Skeletal muscle satellite cell (primary cell): ENCODE measurements around the gene CDK5RAP2.
"Not testable (repeated sequence)": the region's sequence is repeated elsewhere in the genome, so short reads cannot be mapped to it uniquely, and the experiment has no call there.

Experiments
- H3K27me3 ChIP-seq: 2 replicates; pipeline ENCODE4 v1.7.0; 2013; ENCODE audit warnings: low read length; ENCODE audit not compliant: control insufficient read depth, insufficient read depth
- H3K36me3 ChIP-seq: 2 replicates; pipeline ENCODE4 v1.7.0; 2013; ENCODE audit warnings: mild to moderate bottlenecking, control low read depth, low read length; ENCODE audit not compliant: insufficient read depth
- H3K4me1 ChIP-seq: 2 replicates; pipeline ENCODE4 v1.7.0; 2013; ENCODE audit warnings: low read length; ENCODE audit not compliant: control insufficient read depth, insufficient read depth
- H3K4me2 ChIP-seq: 2 replicates; pipeline ENCODE4 v1.7.0; 2013; ENCODE audit warnings: mild to moderate bottlenecking, low read length
- H3K4me3 ChIP-seq: 2 replicates; pipeline ENCODE4 v1.7.0; 2013; ENCODE audit warnings: low read length
- H3K9ac ChIP-seq: 2 replicates; pipeline ENCODE4 v1.7.0; 2013; ENCODE audit warnings: mild to moderate bottlenecking, low read depth, low read length, moderate library complexity
- H3K9me3 ChIP-seq: replicated peaks from 2 replicates; pipeline ENCODE4 v1.7.0; 2013; ENCODE audit warnings: mild to moderate bottlenecking, control low read depth, low read length

CDK5RAP2 gene

GRCh38 chr9:120526534-120526933 is 53.4 kb downstream of the CDK5RAP2 start:
- no peaks in the 10 kb centered on the region for H3K27me3 ChIP-seq
- H3K4me1 ChIP-seq = peaks cover 2% of the 10 kb centered on the region
- no peaks in the 10 kb centered on the region for H3K9me3 ChIP-seq
- peaks cover 51% of the 10 kb centered on the region for H3K36me3 ChIP-seq
- H3K4me3 ChIP-seq = no peak overlapping the region
- no peak overlapping the region for H3K4me2 ChIP-seq
- no peak overlapping the region for H3K9ac ChIP-seq

GRCh38 chr9:120524863-120525262 is 55.1 kb downstream of the CDK5RAP2 start:
- H3K4me2 ChIP-seq = no peak overlapping the region
- no peaks in the 10 kb centered on the region for H3K4me1 ChIP-seq

GRCh38 chr9:120524038-120524437 is 55.9 kb downstream of the CDK5RAP2 start:
- no peaks in the 10 kb centered on the region for H3K9me3 ChIP-seq
- no peaks in the 10 kb centered on the region for H3K27me3 ChIP-seq
- H3K4me2 ChIP-seq = no peak overlapping the region
- no peaks in the 10 kb centered on the region for H3K4me1 ChIP-seq
- no peak overlapping the region for H3K4me3 ChIP-seq
- H3K9ac ChIP-seq = no peak overlapping the region
- H3K36me3 ChIP-seq = peaks cover 39% of the 10 kb centered on the region

More at GRCh38 chr9:120524863-120525262, 55.1 kb downstream of the CDK5RAP2 start:
- no peak overlapping the region for H3K9ac ChIP-seq
- no peaks in the 10 kb centered on the region for H3K9me3 ChIP-seq
- H3K36me3 ChIP-seq = peaks cover 47% of the 10 kb centered on the region
- H3K27me3 ChIP-seq = no peaks in the 10 kb centered on the region
- no peak overlapping the region for H3K4me3 ChIP-seq

- Histone ChIP-seq H3K9me3 (no peaks in the 10 kb centered on the region), H3K27me3 (no peaks in the 10 kb centered on the region), H3K4me3 (no peak overlapping the region), H3K4me1 (peaks cover 7% of the 10 kb centered on the region), H3K9ac (no peak overlapping the region), H3K36me3 (peaks cover 24% of the 10 kb centered on the region), H3K4me2 (no peak overlapping the region)
These were observed 57.4 kb downstream of the CDK5RAP2 start for GRCh38 chr9:120522558-120522957.

GRCh38 chr9:120522032-120522431 is 57.9 kb downstream of the CDK5RAP2 start:
- Histone ChIP-seq H3K27me3 (no peaks in the 10 kb centered on the region), H3K4me1 (peaks cover 8% of the 10 kb centered on the region), H3K36me3 (peaks cover 23% of the 10 kb centered on the region), H3K9ac (no peak overlapping the region), H3K9me3 (no peaks in the 10 kb centered on the region), H3K4me3 (no peak overlapping the region), H3K4me2 (no peak overlapping the region)

GRCh38 chr9:120521101-120521500 is 58.9 kb downstream of the CDK5RAP2 start:
- H3K27me3 ChIP-seq = no peaks in the 10 kb centered on the region
- peaks cover 22% of the 10 kb centered on the region for H3K36me3 ChIP-seq
- no peak overlapping the region for H3K4me2 ChIP-seq
- H3K4me3 ChIP-seq = no peak overlapping the region
- H3K4me1 ChIP-seq = peaks cover 8% of the 10 kb centered on the region
- no peaks in the 10 kb centered on the region for H3K9me3 ChIP-seq
- H3K9ac ChIP-seq = no peak overlapping the region

- not testable (repeated sequence) for H3K9me3 ChIP-seq, H3K4me3 ChIP-seq, H3K9ac ChIP-seq, H3K4me2 ChIP-seq, H3K27me3 ChIP-seq, H3K4me1 ChIP-seq
- H3K36me3 ChIP-seq = peaks cover 28% of the 10 kb centered on the region
These were observed 64.0 kb downstream of the CDK5RAP2 start for GRCh38 chr9:120515996-120516395.

GRCh38 chr9:120515481-120515880 is 64.5 kb downstream of the CDK5RAP2 start:
- H3K9ac ChIP-seq = not testable (repeated sequence)
- H3K36me3 ChIP-seq = peaks cover 31% of the 10 kb centered on the region

GRCh38 chr9:120514405-120514804 is 65.6 kb downstream of the CDK5RAP2 start:
- no peaks in the 10 kb centered on the region for H3K9me3 ChIP-seq
- H3K4me3 ChIP-seq = no peak overlapping the region
- no peaks in the 10 kb centered on the region for H3K27me3 ChIP-seq
- H3K4me1 ChIP-seq = peaks cover 8% of the 10 kb centered on the region
- peaks cover 34% of the 10 kb centered on the region for H3K36me3 ChIP-seq
- H3K4me2 ChIP-seq = no peak overlapping the region
- no peak overlapping the region for H3K9ac ChIP-seq

More at GRCh38 chr9:120515481-120515880, 64.5 kb downstream of the CDK5RAP2 start:
- not testable (repeated sequence) for H3K4me1 ChIP-seq, H3K9me3 ChIP-seq, H3K27me3 ChIP-seq, H3K4me3 ChIP-seq, H3K4me2 ChIP-seq

- Histone ChIP-seq H3K36me3 (peaks cover 37% of the 10 kb centered on the region), H3K27me3 (no peaks in the 10 kb centered on the region), H3K4me2 (no peak overlapping the region), H3K9me3 (no peaks in the 10 kb centered on the region), H3K4me1 (peaks cover 8% of the 10 kb centered on the region), H3K4me3 (no peak overlapping the region), H3K9ac (no peak overlapping the region)
These were observed 66.1 kb downstream of the CDK5RAP2 start for GRCh38 chr9:120513825-120514396.

- Histone ChIP-seq H3K9me3 (peaks cover 4% of the 10 kb centered on the region), H3K27me3 (no peaks in the 10 kb centered on the region), H3K36me3 (peaks cover 36% of the 10 kb centered on the region), H3K4me2 (no peak overlapping the region), H3K4me1 (no peaks in the 10 kb centered on the region), H3K9ac (no peak overlapping the region), H3K4me3 (no peak overlapping the region)
These were observed 69.2 kb downstream of the CDK5RAP2 start for GRCh38 chr9:120510816-120511215.

- H3K36me3 ChIP-seq = peaks cover 30% of the 10 kb centered on the region
- no peak overlapping the region for H3K4me2 ChIP-seq
- H3K4me3 ChIP-seq = no peak overlapping the region
- no peaks in the 10 kb centered on the region for H3K4me1 ChIP-seq
- no peaks in the 10 kb centered on the region for H3K27me3 ChIP-seq
- no peak overlapping the region for H3K9ac ChIP-seq
- peaks cover 5% of the 10 kb centered on the region for H3K9me3 ChIP-seq
These were observed 71.9 kb downstream of the CDK5RAP2 start for GRCh38 chr9:120507936-120508510.
